Cardiac muscle cell (in vitro differentiated cells and primary cell): ENCODE results near the gene MBNL1. TPM values are rescaled to one million over a fixed set of nuclear protein-coding genes. Genes with fewer than 3 reads are reported as not detected.

Source experiments
- DNase-seq, 2 donors: peaks; one replicate each; pipeline versions ENCODE4 v3.0.0 to v3.0.0-alpha.2; 2010 to 2017; ENCODE audit warnings: low read depth in 1 of 2, low spot score in 1 of 2
- H3K27ac ChIP-seq: fragments of 200-600 bp; sonication (generic); 2 replicates; pipeline ENCODE4 v1.5.1; 2016
- H3K27me3 ChIP-seq: fragments of 200-600 bp; sonication (generic); 2 replicates; pipeline ENCODE4 v1.6.0; 2016; ENCODE audit warnings: control low read depth
- H3K36me3 ChIP-seq: fragments of 200-600 bp; sonication (generic); 2 replicates; pipeline ENCODE4 v1.5.1; 2016; ENCODE audit warnings: control low read depth
- H3K4me1 ChIP-seq: fragments of 200-600 bp; sonication (generic); 2 replicates; pipeline ENCODE4 v1.8.1; 2017; ENCODE audit warnings: low read depth, mild to moderate bottlenecking, mixed run types
- H3K4me3 ChIP-seq: fragments of 200-600 bp; sonication (generic); 2 replicates; pipeline ENCODE4 v1.5.1; 2016; ENCODE audit warnings: mild to moderate bottlenecking
- H3K9me3 ChIP-seq: fragments of 200-600 bp; sonication (generic); 2 replicates; pipeline ENCODE4 v1.5.1; 2017; ENCODE audit warnings: low read depth, mild to moderate bottlenecking, control low read depth
- CTCF ChIP-seq: IDR thresholded peaks from 2 replicates; pipeline ENCODE4 v1.5.1; 2012; ENCODE audit warnings: low read depth, mild to moderate bottlenecking, low read length
- polyA plus RNA-seq: library from polyadenylated mRNA; unstranded; fragments of >200 nt; fragmentation: Nextera tagmentation; extraction: Ambion mirVana; gene quantifications from 2 replicates; pipeline ENCODE4 v1.2.1, GENCODE V29; 2016
- total RNA-seq: library from RNA; depleted of rRNA; stranded (reverse); fragments of >200 nt; gene quantifications from 2 replicates; pipeline ENCODE4 v1.2.3, GENCODE V29; 2016

The MBNL1 gene
- total and polyA plus RNA-seq, 2 experiments from 2014 or later: 18.1 to 75.1 TPM

- TF ChIP-seq CTCF: no peak
- Histone ChIP-seq H3K4me3 (no peak overlapping the region), H3K4me1 (no peaks in the 10 kb centered on the region), H3K27me3 (no peaks in the 10 kb centered on the region), H3K36me3 (no peaks in the 10 kb centered on the region), H3K27ac (no peak overlapping the region), H3K9me3 (no peaks in the 10 kb centered on the region)
- no peak for DNase-seq
Observed at GRCh38 chr3:152226176-152226575, 42.6 kb upstream of the MBNL1 start.

- Histone ChIP-seq H3K9me3 (no peaks in the 10 kb centered on the region), H3K27ac (no peak overlapping the region), H3K4me3 (no peak overlapping the region), H3K4me1 (no peaks in the 10 kb centered on the region), H3K27me3 (peaks cover 2% of the 10 kb centered on the region), H3K36me3 (no peaks in the 10 kb centered on the region)
- DNase-seq: no peak
- TF ChIP-seq CTCF: no peak
Observed at GRCh38 chr3:152227027-152227426, 41.7 kb upstream of the MBNL1 start.

DNA sequence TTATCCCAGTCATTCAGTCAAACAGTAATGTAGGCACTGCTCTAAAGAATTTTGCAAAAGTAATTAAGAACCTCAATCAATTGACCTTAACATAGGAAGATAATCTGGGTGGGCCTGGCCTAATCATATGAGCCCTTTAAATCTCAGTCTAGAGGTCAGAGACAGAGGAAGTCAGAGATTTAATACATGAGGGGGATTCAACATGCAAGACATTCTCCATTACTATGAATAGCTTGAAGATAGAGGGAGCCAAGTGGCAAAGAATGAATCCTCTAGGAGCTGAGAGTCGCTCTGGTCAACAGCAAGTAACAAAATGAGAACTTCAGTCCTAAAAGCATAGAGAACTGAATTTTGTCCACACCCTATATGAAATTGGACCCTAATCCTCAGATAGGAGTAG is 39.0 kb upstream of the MBNL1 start:
- Histone ChIP-seq H3K27ac (no peak overlapping the region), H3K9me3 (no peaks in the 10 kb centered on the region), H3K27me3 (peaks cover 2% of the 10 kb centered on the region), H3K36me3 (no peaks in the 10 kb centered on the region), H3K4me1 (no peaks in the 10 kb centered on the region), H3K4me3 (no peak overlapping the region)
- DNase-seq: no peak
- no peak for TF ChIP-seq CTCF

DNA sequence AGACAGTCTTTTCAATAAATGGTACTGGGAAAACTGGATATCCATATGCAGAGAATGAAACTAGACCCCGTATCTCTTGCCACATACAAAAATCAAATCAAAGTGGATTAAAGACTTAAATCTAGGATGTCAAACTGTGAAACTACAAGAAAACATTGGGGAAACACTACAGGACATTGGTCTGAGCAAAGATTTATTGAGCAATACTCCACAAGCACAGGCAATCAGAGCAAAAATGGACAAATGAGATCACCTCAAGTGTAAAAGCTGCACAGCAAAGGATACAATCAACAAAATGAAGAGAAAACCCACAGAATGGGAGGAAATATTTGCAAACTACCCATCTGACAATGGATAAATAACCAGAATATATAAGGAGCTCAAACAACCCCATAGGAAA is 38.4 kb upstream of the MBNL1 start:
- Histone ChIP-seq H3K9me3 (no peaks in the 10 kb centered on the region), H3K27me3 (peaks cover 2% of the 10 kb centered on the region), H3K36me3 (no peaks in the 10 kb centered on the region), H3K4me1 (no peaks in the 10 kb centered on the region), H3K4me3 (no peak overlapping the region), H3K27ac (no peak overlapping the region)
- TF ChIP-seq CTCF: no peak
- no peak for DNase-seq

DNA sequence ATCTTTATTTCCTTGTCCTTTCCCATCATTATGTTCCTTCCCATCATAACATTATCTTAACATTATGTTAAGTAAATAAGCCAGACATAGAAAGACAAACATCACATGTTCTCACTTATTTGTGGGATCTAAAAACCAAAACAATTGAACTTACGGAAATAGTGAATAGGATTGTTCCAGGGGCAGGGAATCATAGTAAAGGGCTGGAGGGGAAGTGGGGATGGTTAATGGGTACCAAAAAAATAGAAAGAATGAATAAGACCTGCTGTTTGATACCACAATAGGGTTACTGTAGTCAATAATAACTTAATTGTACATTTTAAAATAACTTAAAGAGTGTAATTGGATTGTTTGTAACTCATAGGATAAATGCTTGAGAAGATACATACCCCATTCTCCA is 36.7 kb upstream of the MBNL1 start:
- no peaks in the 10 kb centered on the region for H3K36me3 ChIP-seq
- no peak for TF ChIP-seq CTCF
- H3K9me3 ChIP-seq: no peaks in the 10 kb centered on the region
- no peak for DNase-seq
- no peak overlapping the region for H3K27ac ChIP-seq
- peaks cover 2% of the 10 kb centered on the region for H3K27me3 ChIP-seq
- no peaks in the 10 kb centered on the region for H3K4me1 ChIP-seq
- H3K4me3 ChIP-seq: no peak overlapping the region

- H3K36me3 ChIP-seq: no peaks in the 10 kb centered on the region
- H3K4me3 ChIP-seq: no peak overlapping the region
- no peak for TF ChIP-seq CTCF
- DNase-seq: no peak
- H3K9me3 ChIP-seq: no peaks in the 10 kb centered on the region
- no peaks in the 10 kb centered on the region for H3K4me1 ChIP-seq
- peaks cover 2% of the 10 kb centered on the region for H3K27me3 ChIP-seq
- no peak overlapping the region for H3K27ac ChIP-seq
Observed at GRCh38 chr3:152232679-152233078, 36.0 kb upstream of the MBNL1 start.
